ENCODE results near the gene NOTCH1.

Gene NOTCH1

GRCh38 chr9:136473354-136473721 lies 72.5 kb downstream of the NOTCH1 start:
- no peak overlapping the region for H3K27ac ChIP-seq (ENCODE audit: low read length)
- no peak for TF ChIP-seq EZH2phosphoT487 (IDR thresholded peaks at IDR 0.05; ENCODE audit: low read length)
- TF ChIP-seq EZH2 (optimal IDR thresholded peaks at IDR 0.05; ENCODE audit: low read depth, low read length) = no peak
- TF ChIP-seq, protein P1, sequence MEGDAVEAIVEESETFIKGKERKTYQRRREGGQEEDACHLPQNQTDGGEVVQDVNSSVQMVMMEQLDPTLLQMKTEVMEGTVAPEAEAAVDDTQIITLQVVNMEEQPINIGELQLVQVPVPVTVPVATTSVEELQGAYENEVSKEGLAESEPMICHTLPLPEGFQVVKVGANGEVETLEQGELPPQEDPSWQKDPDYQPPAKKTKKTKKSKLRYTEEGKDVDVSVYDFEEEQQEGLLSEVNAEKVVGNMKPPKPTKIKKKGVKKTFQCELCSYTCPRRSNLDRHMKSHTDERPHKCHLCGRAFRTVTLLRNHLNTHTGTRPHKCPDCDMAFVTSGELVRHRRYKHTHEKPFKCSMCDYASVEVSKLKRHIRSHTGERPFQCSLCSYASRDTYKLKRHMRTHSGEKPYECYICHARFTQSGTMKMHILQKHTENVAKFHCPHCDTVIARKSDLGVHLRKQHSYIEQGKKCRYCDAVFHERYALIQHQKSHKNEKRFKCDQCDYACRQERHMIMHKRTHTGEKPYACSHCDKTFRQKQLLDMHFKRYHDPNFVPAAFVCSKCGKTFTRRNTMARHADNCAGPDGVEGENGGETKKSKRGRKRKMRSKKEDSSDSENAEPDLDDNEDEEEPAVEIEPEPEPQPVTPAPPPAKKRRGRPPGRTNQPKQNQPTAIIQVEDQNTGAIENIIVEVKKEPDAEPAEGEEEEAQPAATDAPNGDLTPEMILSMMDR (IDR thresholded peaks at IDR 0.05; ENCODE audit: low read length) = no peak
- H3K79me2 ChIP-seq (ENCODE audit: low read length) = peaks cover 92% of the 10 kb centered on the region
- no peaks in the 10 kb centered on the region for H3K27me3 ChIP-seq (replicated peaks; ENCODE audit: insufficient read depth, low read length)
- H3K9me2 ChIP-seq (replicated peaks; ENCODE audit: insufficient read depth, low read length) = no peaks in the 10 kb centered on the region
- H3K4me2 ChIP-seq (ENCODE audit: low read depth, low read length) = no peak overlapping the region
- H3K9me3 ChIP-seq (replicated peaks; ENCODE audit: insufficient read depth, low read length) = no peaks in the 10 kb centered on the region
- peaks cover 9% of the 10 kb centered on the region for H4K20me1 ChIP-seq (ENCODE audit: insufficient read depth, low read length)
- no peak overlapping the region for H2AFZ ChIP-seq (ENCODE audit: low read length)
- H3K36me3 ChIP-seq (replicated peaks; ENCODE audit: insufficient read depth, low read length) = peaks cover 13% of the 10 kb centered on the region; the same call in 1 of the 2 replicates
- H3K9ac ChIP-seq (ENCODE audit: low read length) = no peak overlapping the region
- H3K4me3 ChIP-seq (ENCODE audit: low read length) = no peak overlapping the region
- H3K4me1 ChIP-seq (ENCODE audit: low read length) = no peaks in the 10 kb centered on the region
- DNase-seq = no peak
- no peaks in the 10 kb centered on the region for H3F3A ChIP-seq (ENCODE audit: insufficient read depth, low read length)

DNA sequence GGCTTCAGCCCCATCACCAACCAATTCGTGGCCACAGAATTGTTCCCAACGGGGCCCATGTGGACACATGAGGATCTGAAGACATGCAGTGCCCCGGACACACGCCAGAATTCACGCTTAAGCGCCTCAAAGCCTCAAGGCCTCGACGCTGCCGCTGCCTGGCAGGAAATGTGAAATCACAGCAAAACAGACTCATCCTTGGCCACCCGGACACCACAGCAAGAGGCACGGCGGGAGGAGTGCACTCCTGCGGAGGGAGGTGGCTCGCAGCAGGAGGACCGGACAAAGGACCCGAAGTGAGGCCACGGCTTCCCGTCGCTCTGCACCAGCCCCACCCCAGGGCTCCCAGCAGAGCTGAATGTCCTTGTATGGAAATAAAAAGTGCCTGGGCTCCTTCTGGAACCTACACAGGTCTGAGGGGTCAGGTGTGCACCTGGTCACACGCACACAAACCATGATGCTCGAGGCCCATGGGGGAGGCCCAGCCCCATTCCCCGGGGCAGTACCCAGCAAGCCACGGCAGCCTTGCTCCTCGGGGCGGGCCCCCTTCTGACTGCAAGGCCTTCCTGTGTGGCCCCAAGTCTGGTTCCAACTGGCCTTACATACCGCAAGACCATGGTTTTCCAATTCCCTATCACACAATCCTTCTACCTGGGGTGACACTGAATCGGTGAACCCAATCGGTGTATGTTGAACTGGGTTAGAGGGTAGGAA lies 73.1 kb downstream of the NOTCH1 start:
- no peaks in the 10 kb centered on the region for H3K4me1 ChIP-seq (ENCODE audit: low read length)
- H3K27me3 ChIP-seq (replicated peaks; ENCODE audit: insufficient read depth, low read length) = no peaks in the 10 kb centered on the region
- no peaks in the 10 kb centered on the region for H3F3A ChIP-seq (ENCODE audit: insufficient read depth, low read length)
- H4K20me1 ChIP-seq (ENCODE audit: insufficient read depth, low read length) = peaks cover 4% of the 10 kb centered on the region; the same call in 1 of the 2 replicates
- no peak overlapping the region for H2AFZ ChIP-seq (ENCODE audit: low read length)
- no peaks in the 10 kb centered on the region for H3K9me2 ChIP-seq (replicated peaks; ENCODE audit: insufficient read depth, low read length)
- no peak for DNase-seq
- H3K79me2 ChIP-seq (ENCODE audit: low read length) = peaks cover 87% of the 10 kb centered on the region
- H3K36me3 ChIP-seq (replicated peaks; ENCODE audit: insufficient read depth, low read length) = peaks cover 13% of the 10 kb centered on the region; the same call in 1 of the 2 replicates
- no peaks in the 10 kb centered on the region for H3K9me3 ChIP-seq (replicated peaks; ENCODE audit: insufficient read depth, low read length)
- TF ChIP-seq, protein P1 (IDR thresholded peaks at IDR 0.05; ENCODE audit: low read length) = no peak
- TF ChIP-seq EZH2phosphoT487 (IDR thresholded peaks at IDR 0.05; ENCODE audit: low read length) (no peak), EZH2 (optimal IDR thresholded peaks at IDR 0.05; ENCODE audit: low read depth, low read length) (no peak)
- no peak overlapping the region for H3K27ac ChIP-seq (ENCODE audit: low read length)
- no peak overlapping the region for H3K4me3 ChIP-seq (ENCODE audit: low read length)
- H3K4me2 ChIP-seq (ENCODE audit: low read depth, low read length) = no peak overlapping the region
- H3K9ac ChIP-seq (ENCODE audit: low read length) = no peak overlapping the region

DNA sequence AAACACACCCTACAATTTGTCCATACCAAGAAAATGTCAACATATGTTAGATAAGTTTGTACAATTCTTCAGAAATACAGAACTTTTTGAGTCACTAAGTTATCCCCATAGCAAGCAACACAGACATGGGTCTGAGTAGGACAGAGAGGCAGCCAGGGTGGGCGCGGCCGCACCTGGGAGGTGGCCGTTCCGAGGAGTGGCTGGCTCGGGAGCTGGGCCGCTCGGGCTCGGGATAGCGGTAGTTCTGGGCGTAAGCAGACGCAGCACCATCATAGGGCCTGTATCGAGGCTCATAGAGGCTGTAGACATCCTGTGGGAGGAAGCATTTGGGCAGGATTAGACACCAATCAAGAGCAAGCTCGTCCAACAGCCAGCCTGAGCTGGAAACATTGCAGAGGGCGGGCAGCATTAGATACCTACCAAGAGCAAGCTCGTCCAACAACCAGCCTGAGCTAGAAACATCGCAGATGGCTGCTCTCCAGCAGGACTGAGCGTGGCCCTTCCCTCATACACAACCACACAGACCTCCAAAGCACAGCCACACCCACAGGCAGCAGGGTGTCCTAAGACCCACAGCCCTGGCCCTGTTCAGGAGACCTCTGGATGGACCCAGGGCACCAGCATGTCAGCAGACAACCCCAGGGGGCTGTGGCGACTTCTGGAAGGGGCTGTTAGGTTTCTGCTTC lies 73.9 kb downstream of the NOTCH1 start:
- H3K9me2 ChIP-seq (replicated peaks; ENCODE audit: insufficient read depth, low read length) = no peaks in the 10 kb centered on the region
- no peaks in the 10 kb centered on the region for H3F3A ChIP-seq (ENCODE audit: insufficient read depth, low read length)
- H3K4me3 ChIP-seq (ENCODE audit: low read length) = no peak overlapping the region
- no peaks in the 10 kb centered on the region for H3K4me1 ChIP-seq (ENCODE audit: low read length)
- H3K36me3 ChIP-seq (replicated peaks; ENCODE audit: insufficient read depth, low read length) = peaks cover 9% of the 10 kb centered on the region
- H3K27ac ChIP-seq (ENCODE audit: low read length) = no peak overlapping the region
- no peak overlapping the region for H2AFZ ChIP-seq (ENCODE audit: low read length)
- H4K20me1 ChIP-seq (ENCODE audit: insufficient read depth, low read length) = peaks cover 2% of the 10 kb centered on the region; the same call in 1 of the 2 replicates
- no peak for DNase-seq
- H3K4me2 ChIP-seq (ENCODE audit: low read depth, low read length) = no peak overlapping the region
- TF ChIP-seq, protein P1 (IDR thresholded peaks at IDR 0.05; ENCODE audit: low read length) = no peak
- TF ChIP-seq EZH2phosphoT487 (IDR thresholded peaks at IDR 0.05; ENCODE audit: low read length) (no peak), EZH2 (optimal IDR thresholded peaks at IDR 0.05; ENCODE audit: low read depth, low read length) (no peak)
- peaks cover 78% of the 10 kb centered on the region for H3K79me2 ChIP-seq (ENCODE audit: low read length)
- no peaks in the 10 kb centered on the region for H3K9me3 ChIP-seq (replicated peaks; ENCODE audit: insufficient read depth, low read length)
- H3K27me3 ChIP-seq (replicated peaks; ENCODE audit: insufficient read depth, low read length) = no peaks in the 10 kb centered on the region
- H3K9ac ChIP-seq (ENCODE audit: low read length) = no peak overlapping the region
